Suppressor macrophage (primary cell): ENCODE data around the gene UXT.
"Not testable (repeated sequence)": the region's sequence is repeated elsewhere in the genome, so short reads cannot be mapped to it uniquely, and the experiment has no call there.

Source experiments
- DNase-seq, 4 experiments: peaks; one replicate each; pipeline ENCODE4 v3.0.0-alpha.2; 2020 to 2022
- total RNA-seq, 17 experiments: gene quantifications; one replicate each; lab custom pipeline; 2026; ENCODE audit warnings: mixed read lengths in 6 of 17, inconsistent platforms in 3 of 17; lab: John Stamatoyannopoulos, UW

The UXT gene
- 21.3 to 42.2 (median 34.9) reads per million in 17 experiments for total RNA-seq

- DNase-seq = peak; percentile 94 to 97 (median 95)
Observed at GRCh38 chrX:47658684-47659420, at the start of gene UXT. TSS of gene UXT (minus strand) at chrX:47659180. CDS start at chrX:47658927, 253 bp downstream.

DNA sequence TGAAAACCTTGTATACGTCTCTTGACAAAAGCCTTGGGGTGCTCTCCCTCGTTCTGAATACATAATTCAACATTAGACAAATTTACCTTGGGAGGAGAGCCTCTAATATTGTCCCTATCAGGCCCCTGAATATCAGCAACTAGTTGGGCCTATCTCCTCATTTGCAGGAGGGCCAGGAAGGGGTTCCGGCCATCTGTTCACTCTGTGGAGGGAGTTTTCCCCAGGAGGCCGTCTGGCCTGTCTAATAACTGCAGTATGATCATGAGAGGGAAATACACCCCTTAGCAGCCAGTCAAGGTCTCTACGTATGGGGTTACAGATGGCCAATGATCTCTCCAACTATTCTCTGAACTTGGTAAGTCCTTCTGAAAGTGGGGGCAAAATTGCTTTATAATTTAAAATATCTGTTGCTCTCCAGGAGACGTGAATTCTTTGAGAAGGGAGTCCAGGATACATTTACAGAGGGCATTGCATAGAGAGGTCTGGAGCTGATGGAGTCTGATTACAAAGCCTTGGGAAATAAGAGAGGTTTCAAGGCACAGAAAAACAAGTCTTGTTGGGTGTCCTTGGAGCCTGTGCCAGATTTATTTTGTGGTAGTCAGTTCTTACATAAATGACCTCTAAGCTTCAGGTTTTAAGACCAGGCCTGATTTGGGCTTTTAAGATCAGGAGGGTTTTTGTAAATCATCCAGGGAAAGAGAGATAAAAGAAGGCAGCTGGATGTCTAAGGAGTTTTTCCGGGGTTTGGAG is 48.2 kb upstream of the UXT start:
- DNase-seq = no peak

- DNase-seq = peak in 3 of 4 experiments; percentile 10 to 63 (median 61)
Observed at GRCh38 chrX:47706575-47706974, 47.6 kb upstream of the UXT start.

DNA sequence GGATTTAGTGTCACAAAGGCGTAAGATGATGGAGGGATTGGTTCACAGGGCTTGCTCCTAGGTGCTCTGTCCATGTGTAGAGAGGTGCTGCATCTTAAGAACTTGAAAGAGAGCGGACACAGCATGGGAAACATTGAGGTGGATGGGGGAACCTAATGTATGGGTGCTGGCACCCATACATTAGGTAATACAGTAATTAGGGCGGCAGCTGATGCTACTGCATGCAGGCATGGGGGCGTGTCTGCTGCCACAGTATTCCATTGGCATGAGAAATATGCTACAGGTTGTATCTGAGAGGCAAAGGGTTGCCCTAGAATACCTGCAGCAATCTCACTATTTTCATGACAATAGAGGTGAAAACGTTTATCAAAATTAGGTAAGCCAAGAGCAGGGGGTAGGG is 45.8 kb upstream of the UXT start:
- DNase-seq = no peak

DNA sequence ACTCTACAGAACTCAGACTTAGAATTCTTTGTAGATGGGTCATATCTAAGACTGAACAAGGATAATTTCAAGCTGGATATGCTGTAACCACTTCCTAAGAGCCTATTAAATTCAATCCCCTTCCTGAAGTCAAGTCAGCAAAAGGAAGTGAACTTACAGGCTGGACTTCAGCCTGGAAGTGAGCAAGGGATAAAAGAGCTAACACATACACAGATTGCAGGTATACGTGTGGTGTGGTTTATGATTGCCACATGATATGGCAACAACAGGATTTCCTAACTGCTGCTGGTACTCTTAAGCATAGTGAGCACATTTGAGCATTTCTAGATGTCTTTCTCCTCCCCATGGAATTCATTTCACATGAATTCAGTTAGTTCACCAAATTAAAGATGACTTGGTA is 38.2 kb upstream of the UXT start:
- no peak for DNase-seq

- peak in 3 of 4 experiments; percentile 29 to 46 (median 46) for DNase-seq
Observed at GRCh38 chrX:47690175-47690574, 31.2 kb upstream of the UXT start.

- no peak for DNase-seq
Observed at GRCh38 chrX:47687263-47687662, 28.3 kb upstream of the UXT start.

- no peak for DNase-seq
Observed at GRCh38 chrX:47683829-47684205, 24.8 kb upstream of the UXT start.

DNA sequence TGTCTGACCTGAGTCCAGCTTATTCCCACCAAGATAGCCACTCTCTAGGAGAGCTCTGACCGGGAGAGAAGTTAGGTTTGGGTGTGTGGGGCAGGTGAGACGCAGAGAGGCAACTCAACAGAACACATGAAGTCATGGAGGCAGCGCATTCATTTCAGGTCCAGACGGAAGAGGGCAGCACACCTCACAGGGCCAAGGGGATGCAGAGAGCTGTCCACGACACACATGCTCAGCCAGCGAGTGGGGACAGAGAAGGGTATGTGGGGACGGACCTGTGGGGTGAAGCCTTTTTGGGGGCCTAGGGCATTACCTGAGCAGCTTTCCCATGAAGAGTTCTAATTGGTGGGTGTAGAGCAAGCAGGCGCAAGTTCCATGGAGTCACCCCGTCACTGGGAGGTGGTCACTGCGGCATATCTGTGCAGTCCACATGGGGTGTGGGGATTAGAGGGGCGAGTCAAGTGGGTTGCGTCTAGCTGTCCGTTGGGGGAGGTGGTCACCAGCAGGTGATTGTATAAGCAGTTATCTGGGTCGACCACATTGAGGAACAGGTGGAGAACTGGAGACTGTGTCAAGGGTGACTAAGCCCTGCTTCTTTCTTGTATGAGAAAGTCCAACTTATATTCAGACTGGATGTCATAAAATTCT is 24.3 kb upstream of the UXT start:
- no peak for DNase-seq

- peak; percentile 55 to 77 (median 76) for DNase-seq
Observed at GRCh38 chrX:47675959-47676859, 17.2 kb upstream of the UXT start.

DNA sequence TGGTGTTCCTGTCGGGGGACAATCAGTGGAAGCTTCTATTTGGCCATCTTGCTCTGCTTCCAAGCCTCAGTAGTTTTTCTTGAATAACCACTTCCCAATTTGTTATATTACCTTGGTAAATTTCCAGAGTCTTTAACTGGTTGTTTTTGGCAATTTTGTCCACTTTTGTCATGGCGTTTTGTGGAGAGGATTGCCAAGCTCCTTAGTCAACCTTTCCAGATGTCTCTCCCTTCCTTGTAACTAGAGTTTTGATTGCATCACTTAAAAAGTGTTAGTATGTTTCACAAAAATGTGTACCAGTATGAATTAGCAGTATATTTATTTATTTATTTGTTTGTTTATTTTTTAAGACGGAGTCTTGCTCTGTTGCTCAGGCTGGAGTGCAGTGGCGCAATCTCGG is 15.8 kb upstream of the UXT start:
- DNase-seq = no peak

- DNase-seq = not testable (repeated sequence)
Observed at GRCh38 chrX:47665797-47666196, 6.8 kb upstream of the UXT start.

DNA sequence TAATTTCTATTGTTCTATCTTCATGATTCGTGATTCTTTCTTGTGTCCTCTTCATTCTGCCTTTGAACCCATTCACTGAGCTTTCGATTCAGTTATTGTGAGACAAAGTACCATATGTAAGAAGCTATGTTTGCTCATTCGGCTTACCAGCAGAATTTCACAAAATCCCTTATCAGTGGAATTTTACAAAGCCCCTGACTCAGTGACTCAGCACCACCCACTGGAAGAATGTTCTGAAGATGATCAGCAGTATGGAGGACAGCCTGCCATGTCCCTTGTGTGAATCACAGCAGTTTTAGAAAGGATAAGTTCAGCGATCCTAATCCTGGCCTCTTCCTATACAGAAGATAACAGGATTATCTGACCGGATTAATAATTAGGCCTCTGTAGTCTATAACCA is 5.8 kb upstream of the UXT start:
- DNase-seq = peak in 2 of 4 experiments; percentile 20 to 30

DNA sequence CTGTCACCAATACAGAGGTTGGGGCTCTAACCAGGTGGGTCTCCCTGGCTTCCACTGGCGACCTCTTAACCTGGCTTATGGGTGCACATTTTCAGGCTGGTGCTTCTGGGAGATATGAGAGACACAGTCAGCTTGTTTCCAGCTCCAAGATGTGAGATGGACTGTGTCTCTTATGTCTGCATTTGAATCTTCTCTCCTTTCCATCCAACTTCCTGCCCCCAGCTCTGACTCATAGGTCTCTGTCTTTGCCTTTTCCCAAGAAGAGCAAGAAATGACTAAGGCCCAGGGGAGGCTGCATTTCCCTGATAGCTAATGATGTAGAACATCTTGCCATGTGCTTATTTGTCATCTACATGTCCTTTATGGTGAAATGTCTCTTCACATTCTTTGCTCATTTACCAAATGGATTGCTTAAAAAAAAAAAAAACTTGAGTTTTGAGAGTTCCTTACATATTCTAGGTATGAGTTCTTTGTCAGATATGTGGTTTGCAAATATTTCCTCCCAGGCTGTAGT is 3.2 kb upstream of the UXT start:
- peak; percentile 70 to 91 (median 78) for DNase-seq

- no peak for DNase-seq
Observed at GRCh38 chrX:47661539-47661938, 2.6 kb upstream of the UXT start.

DNA sequence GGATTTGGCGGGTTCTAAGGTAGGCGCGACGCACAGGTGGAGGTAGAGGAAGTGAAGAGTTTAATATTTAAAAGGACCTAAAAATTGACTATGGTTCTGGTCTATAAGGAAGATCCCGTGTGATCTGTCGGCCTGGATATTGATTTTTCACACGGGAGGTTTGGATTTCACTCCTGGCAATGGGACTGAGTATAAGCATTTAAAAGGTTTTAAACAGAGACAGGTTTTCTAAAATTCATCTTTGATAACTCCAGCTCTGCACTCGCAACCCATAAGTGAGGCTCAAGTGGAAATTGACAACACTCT is 394 bp upstream of the UXT start:
- DNase-seq = no peak

DNA sequence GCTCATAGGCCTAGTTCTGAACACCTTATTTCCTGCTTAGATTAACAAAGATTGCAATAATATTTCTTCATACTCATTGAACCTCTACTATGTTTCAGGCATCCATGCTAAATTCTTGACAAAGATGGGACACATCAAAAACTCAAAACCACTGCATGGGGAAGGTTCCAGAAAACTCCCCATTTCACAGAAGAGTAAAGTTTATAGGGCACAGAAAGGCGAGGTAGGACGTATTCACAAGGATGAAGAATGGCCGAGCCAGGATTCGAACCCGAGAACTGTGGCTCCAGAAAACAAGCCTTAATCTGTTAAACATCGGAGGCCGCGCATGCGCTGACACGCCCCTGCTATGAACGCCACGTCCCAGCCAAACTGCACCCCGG is 688 bp downstream of the UXT start:
- no peak for DNase-seq

DNA sequence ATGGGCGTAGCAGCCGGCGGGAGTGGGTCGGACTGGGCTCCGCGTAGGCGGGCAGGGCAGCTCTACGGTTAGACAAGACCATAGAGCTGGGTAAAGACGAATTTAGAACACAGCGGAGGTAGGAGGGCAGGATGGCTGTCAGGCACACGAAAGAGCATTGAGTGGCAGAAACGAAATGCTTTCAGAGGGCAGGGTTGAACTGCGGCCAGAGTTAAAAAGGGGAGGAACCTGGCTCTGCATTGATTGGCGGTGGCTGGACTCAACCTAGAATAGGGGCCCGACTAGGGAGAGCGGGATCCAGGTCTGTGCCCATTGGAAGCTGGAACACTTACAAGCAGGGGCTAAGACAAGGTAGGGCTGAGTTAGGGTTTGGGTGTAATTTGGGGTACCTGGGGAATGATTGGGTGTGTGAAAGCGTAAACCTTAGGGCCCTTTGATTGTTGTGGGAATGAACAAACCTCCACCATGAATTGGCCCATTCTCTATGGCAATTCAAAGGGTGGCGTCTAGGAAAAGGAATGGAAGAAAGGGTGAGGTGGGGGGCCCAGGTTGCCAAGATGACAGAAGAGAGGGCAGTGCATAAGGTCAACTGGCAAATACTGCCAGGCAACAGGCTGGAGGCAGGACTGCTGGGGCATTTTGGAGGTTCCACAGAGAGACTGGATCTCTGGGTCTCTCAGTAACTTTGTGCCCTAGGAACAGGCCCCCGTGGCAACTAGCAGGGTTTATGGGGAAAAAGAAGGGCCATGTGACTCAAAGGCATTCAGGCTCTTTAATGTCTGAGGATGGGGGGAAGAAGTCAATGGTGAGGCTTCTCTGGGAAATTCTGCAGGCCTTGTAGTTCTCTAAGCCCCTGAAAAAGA is 7.7 kb downstream of the UXT start:
- DNase-seq = no peak

DNA sequence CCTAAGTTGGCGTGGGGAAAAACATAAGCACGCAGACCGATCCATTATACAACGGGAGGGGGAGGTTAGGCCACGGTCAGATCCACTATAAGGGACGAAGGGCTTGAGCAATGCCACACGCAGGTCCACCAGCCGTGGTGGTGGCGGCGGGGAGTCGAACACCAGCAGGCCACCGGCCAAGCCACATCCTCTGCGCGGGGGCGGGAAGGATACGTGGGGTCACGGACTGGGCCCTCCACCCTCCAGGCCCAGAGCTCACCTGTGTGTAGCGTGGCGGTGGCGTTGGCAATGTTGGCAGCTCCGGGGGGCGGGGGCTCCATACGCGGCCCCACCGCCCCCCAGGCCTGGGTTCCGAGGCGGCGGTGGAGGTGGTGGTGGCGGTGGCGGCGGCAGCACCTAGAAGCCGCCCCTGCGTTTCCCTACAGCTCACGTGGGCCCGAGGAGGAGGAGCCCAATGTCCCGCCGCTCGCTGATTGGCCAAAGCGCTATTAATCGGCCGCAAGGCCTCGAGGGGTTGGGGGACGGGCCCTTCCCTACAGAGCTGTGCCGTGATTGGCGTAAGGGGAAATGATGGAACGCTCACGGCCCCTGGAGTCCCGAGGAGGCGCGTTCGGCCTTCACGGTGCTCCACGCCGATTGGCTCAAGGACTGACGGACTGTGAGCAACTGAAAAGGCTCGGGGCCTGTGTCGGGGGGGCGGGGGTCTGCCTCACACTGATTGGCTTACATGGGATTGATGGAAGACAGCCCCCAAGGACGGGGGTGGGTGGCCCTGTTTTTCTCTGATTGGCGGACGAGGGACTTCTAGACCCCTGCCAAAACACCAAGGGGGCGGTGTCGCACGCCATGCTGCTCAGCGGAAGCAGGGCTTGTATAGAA is 8.6 kb downstream of the UXT start, which contains the start of gene ELK1:
TSS of gene ELK1 (minus strand) at position 400 of the 879 bp plus-strand sequence. CDS start 9,122 bp downstream, outside the sequence.
- peak; percentile 94 to 96 (median 95) for DNase-seq

- no peak for DNase-seq
Observed at GRCh38 chrX:47649781-47650163, 9.2 kb downstream of the UXT start.
